GM06990 (cell line): ENCODE data around the gene DUOXA2.

ENCODE experiments used
- DNase-seq: peaks from one replicate; pipeline ENCODE4 v3.0.0-alpha.2; 2011; ENCODE audit not compliant: insufficient read length; ENCODE audit errors: extremely low read depth
- H3K27me3 ChIP-seq: replicated peaks from 2 replicates; pipeline ENCODE4 v1.6.0; 2011; ENCODE audit warnings: low read length; ENCODE audit not compliant: control insufficient read depth, insufficient read depth
- H3K36me3 ChIP-seq: 2 replicates; pipeline ENCODE4 v1.5.1; 2011; ENCODE audit warnings: low read length; ENCODE audit not compliant: control insufficient read depth, insufficient read depth
- H3K4me3 ChIP-seq: replicated peaks from 2 replicates; pipeline ENCODE4 v1.5.1; 2011; ENCODE audit warnings: low read depth, mild to moderate bottlenecking, control low read depth, low read length
- TF ChIP-seq, protein P1 (sequence below): IDR thresholded peaks from 2 replicates; pipeline ENCODE4 v1.5.1; 2011; ENCODE audit warnings: low read length, control low read depth, mild to moderate bottlenecking, inconsistent platforms; ENCODE audit not compliant: insufficient read depth, poor library complexity, severe bottlenecking

DUOXA2 gene

DNA sequence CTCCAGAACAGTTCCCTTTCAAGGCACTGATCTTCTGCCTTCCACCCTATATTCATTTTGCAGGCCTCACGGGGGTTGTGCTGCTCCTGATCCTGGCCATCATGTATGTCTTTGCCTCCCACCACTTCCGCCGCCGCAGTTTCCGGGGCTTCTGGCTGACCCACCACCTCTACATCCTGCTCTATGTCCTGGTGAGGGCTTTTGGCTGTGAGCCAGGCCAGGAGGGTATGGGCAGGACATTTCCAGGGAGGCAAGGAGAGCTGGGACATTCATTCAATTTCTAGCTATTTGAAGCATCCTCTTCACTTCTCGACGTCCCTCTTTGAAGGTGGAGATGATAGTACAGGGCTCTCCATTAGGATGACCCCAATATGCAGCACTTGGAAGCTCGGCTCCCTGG lies 41.6 kb downstream of the DUOXA2 start:
- no peaks in the 10 kb centered on the region; the same call in 1 of the 2 replicates for H3K36me3 ChIP-seq
- TF ChIP-seq, protein P1, sequence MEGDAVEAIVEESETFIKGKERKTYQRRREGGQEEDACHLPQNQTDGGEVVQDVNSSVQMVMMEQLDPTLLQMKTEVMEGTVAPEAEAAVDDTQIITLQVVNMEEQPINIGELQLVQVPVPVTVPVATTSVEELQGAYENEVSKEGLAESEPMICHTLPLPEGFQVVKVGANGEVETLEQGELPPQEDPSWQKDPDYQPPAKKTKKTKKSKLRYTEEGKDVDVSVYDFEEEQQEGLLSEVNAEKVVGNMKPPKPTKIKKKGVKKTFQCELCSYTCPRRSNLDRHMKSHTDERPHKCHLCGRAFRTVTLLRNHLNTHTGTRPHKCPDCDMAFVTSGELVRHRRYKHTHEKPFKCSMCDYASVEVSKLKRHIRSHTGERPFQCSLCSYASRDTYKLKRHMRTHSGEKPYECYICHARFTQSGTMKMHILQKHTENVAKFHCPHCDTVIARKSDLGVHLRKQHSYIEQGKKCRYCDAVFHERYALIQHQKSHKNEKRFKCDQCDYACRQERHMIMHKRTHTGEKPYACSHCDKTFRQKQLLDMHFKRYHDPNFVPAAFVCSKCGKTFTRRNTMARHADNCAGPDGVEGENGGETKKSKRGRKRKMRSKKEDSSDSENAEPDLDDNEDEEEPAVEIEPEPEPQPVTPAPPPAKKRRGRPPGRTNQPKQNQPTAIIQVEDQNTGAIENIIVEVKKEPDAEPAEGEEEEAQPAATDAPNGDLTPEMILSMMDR = no peak
- no peaks in the 10 kb centered on the region for H3K27me3 ChIP-seq
- no peak for DNase-seq
- H3K4me3 ChIP-seq = no peak overlapping the region

DNA sequence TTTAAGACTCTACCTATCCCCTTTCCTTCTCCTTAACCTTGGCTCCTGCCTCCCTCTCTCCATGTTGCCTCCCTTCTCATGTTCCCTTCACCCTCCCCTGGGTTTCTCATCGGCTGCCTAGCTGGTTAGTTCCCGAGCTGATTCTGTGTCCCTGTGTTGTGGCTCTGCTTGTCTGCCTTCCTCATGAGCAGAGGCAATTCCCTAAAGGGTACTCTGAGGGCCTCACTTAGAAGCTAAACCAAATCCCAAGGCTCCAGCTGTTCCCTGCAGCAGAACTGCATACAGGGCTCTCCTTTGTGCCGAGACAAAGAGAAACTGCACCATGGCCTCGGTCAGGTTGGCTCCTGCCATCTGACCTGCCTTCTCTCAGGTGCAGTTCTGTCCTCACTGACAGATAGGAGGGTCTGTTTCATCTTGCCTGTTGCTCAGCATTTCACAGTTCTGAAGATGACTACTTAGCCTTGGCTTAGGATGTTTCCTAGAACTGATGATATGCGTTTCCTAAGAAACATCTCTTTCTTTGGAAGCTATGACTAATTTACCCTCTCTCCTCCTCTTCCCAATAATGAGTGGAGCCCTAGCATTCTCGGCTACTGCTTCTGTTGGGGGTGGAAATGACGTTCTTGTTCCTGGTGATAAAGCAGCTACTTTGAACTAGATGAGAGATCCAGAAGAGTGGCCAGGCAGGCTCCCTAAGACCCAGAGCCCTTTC lies 42.8 kb downstream of the DUOXA2 start:
- no peaks in the 10 kb centered on the region for H3K27me3 ChIP-seq
- H3K36me3 ChIP-seq = no peaks in the 10 kb centered on the region; the same call in 1 of the 2 replicates
- DNase-seq = no peak
- no peak overlapping the region for H3K4me3 ChIP-seq
- TF ChIP-seq, protein P1 = no peak

DNA sequence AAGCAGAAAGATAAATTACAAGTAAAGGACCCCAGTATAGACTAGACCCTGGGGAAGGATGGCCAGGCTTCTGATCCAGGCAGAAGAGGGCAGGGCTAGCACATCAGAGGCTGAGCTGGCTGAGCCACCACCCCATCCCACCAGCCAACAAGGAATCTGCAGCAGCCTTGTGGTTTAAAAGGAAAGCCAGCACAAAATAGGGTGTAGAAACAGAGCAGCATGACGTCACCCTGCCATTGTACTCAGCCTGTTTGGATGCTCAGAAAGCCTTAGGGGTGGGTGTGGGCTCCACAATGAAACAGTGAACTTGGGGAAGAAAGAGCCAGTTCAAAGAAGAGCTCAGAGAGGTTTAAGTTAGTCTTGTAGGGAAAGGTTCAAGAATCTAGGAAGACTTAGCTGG lies 43.8 kb downstream of the DUOXA2 start:
- no peak overlapping the region for H3K4me3 ChIP-seq
- TF ChIP-seq, protein P1 = no peak
- H3K27me3 ChIP-seq = no peaks in the 10 kb centered on the region
- DNase-seq = no peak
- H3K36me3 ChIP-seq = no peaks in the 10 kb centered on the region

DNA sequence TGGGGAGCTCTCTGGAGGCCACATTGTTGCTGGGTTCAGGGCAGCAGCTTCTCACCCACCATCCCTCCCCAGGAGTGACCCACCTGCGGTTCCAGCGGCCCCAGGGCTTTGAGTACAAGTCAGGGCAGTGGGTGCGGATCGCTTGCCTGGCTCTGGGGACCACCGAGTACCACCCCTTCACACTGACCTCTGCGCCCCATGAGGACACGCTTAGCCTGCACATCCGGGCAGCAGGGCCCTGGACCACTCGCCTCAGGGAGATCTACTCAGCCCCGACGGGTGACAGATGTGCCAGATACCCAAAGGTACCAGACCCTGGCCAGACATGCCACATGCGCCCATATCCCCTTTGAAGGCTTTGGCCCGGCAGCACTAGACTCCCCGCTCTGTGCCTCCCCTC lies 47.5 kb downstream of the DUOXA2 start:
- Histone ChIP-seq H3K4me3 (no peak overlapping the region), H3K27me3 (no peaks in the 10 kb centered on the region), H3K36me3 (no peaks in the 10 kb centered on the region; the same call in 1 of the 2 replicates)
- TF ChIP-seq, protein P1 = no peak
- no peak for DNase-seq

DNA sequence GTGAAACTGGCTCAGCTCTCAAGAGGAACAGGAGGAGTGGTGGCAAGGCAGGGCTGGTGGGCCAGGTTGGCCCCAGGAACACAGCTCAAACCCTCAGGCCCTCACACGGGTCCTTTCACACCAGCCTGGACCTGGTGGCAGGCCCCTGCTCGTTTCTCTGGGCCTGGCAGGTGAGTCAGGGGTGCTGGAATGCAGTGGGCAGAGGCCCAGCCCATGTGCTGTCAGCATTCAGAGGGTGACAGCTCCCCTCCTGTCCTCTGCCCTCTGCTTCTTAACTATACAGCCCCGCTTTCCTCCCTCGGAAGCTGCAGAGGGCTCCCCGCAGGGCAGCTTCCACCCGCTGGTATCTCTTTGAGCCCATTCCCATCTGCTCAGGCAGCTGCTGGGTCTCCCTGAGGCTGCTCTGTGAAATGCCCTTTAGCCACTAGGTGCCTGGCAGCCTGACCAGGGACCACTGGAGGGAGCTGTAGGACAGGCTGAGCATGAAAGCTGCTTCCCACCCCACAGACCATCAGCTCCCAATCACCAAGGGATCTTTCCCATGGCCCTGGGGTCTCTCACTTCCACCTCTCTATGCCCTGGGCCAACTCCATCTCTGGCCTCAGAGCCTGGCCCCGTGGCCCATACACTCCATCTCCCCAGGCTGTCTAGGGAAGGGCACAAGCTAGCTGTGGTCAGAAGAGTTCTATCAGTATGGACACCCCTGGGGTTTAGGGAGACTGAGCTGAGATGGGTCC lies 48.8 kb downstream of the DUOXA2 start:
- peak; percentile 40 for DNase-seq
- TF ChIP-seq, protein P1 = peak; percentile 93

DNA sequence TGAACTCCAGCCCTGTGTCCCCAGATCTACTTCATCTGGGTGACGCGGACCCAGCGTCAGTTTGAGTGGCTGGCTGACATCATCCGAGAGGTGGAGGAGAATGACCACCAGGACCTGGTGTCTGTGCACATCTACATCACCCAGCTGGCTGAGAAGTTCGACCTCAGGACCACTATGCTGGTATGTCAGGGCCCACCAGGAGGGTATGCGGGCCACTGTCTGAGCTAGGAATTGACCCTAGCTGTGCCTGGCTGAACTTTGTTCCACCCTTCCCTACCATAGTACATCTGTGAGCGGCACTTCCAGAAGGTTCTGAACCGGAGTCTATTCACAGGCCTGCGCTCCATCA lies 49.4 kb downstream of the DUOXA2 start:
- H3K4me3 ChIP-seq = no peak overlapping the region
- no peak for DNase-seq
- no peaks in the 10 kb centered on the region; the same call in 1 of the 2 replicates for H3K36me3 ChIP-seq
- H3K27me3 ChIP-seq = no peaks in the 10 kb centered on the region
- TF ChIP-seq, protein P1 = no peak

More for the DNA sequence above, 48.8 kb downstream of the DUOXA2 start:
- Histone ChIP-seq H3K27me3 (no peaks in the 10 kb centered on the region), H3K36me3 (no peaks in the 10 kb centered on the region; the same call in 1 of the 2 replicates), H3K4me3 (no peak overlapping the region)
